Measurements from ENCODE around the gene CHAT.
"Not testable (repeated sequence)": the region's sequence is repeated elsewhere in the genome, so short reads cannot be mapped to it uniquely, and the experiment has no call there.

Gene CHAT

DNA sequence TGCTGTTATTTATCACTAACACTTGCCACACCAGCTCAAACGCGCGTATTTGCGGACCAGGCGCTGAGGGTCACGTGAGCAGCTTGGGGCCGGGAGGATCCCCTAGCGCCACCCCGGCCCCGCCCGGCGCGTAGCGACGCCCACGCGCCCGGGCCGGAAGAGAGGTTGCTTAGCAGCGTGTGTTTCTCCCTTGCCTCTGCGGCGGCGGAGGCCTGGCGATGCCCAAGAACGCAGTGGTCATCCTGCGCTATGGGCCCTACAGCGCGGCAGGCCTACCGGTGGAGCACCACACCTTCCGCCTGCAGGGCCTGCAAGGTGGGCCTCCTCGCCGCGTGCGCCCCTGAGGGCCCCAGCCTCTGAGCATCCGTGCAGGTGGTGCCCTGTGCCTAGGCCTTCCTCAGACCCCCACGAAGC is 65.7 kb downstream of the CHAT start, which contains the start of gene C10orf53:
Gene C10orf53 (plus strand): TSS at position 172 of the 414 bp plus-strand sequence. CDS start 47 bp downstream, at position 219.
- no peak for DNase-seq (ENCODE audit: extremely low read depth in 1 of 2, low read depth in 1 of 2)

DNA sequence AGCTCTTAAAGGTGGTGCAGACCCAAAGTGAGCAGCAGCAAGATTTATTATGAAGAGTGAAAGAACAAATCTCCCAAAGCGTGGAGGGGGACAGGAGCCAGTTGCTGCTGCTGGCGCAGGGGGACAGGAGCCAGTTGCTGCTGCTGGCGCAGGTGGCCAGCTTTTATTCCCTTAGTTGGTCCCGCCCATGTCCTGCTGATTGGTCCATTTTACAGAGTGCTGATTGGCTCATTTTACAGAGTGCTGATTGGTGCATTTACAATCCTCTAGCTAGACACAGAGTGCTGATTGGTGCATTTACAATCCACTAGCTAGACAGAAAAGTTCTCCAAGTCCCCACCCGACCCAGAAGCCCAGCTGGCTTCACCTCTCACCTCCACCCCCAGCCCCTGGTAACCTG is 68.6 kb downstream of the CHAT start:
- not testable (repeated sequence) for DNase-seq (ENCODE audit: extremely low read depth in 1 of 2, low read depth in 1 of 2)

DNA sequence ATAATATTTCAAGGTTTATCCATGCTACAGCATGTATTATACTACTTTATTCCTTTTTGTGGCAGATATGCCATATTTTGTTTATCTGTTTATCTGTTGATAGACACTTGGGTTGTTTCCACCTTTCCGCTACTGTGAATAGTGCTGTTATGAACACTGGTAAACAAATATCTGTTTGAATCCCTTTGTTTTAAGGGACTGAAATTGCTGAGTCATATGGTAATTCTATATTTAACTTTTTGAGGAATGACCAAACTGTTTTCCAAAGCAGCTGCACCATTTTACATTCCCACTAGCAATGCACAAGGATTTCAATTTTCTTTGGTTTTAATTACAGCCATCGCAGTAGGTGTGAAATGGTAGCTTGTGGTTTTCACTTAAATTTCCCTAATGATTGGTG is 69.0 kb downstream of the CHAT start:
- DNase-seq (ENCODE audit: extremely low read depth in 1 of 2, low read depth in 1 of 2) = no peak

DNA sequence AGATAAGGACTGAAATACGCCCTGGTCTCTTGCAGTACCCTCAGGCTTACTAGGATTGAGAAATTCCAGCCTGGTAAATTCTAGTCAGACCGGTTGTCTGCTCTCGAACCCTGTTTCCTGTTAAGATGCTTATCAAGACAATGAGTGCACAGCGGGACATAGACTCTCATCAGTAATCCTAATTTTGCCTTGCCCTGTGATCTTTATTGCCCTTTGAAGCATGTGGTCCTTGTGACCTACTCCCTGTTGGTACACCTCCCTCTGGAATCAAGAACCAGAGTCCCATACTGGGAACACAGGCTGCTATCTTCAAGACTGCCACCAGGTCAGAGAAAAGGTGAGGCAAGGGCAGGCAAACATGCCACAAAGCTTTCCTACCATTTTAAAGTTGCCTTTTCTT is 72.8 kb downstream of the CHAT start:
- no peak for DNase-seq (ENCODE audit: extremely low read depth in 1 of 2, low read depth in 1 of 2)

DNA sequence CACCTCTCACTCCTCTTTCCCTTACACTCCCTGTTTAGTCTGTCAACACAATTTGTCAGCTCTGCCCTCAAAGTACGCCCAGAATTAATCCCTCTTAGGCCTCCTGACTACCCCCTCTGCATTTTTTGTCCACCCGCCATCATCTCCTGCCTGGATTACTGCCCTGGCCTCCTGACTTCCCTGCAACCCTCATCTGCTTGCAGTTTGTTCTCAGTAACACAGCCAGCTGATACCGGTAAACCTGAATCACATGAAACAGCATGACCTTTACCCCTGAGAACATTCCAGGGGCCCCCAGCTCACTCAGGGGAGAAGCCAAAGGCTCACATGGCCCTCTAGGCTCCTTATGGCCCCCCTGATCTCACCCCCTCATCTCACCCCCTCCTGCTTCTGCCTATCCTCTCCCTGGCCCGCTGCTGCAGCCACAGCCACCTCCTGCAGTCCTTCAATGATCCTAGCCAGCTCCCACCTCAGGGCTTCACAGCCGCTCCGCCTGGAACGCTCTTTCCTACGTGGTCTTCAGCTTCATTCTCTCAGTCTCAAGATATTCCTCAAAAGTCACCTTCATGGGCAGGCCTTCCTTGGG is 74.5 kb downstream of the CHAT start:
- DNase-seq (ENCODE audit: extremely low read depth in 1 of 2, low read depth in 1 of 2) = no peak

DNA sequence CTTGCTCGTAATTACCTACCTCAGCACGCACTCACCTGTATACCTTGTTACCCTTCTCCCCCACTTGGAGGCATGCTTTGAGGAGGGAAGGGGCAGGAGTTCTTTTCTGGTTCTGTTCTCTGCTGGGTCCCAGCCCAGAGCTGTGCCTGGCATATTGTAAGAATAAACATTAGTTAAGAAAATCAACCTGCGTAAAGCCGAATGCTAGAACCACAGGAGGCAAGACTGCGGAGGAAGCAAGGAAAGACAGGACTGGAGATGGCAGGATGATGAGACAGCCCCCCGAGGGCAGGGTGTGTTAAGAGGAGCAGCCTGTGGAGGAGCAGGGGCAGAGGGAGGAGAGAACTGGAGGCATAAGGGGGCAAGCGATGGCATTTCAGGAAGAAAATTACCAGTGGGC is 75.1 kb downstream of the CHAT start:
- DNase-seq (ENCODE audit: extremely low read depth in 1 of 2, low read depth in 1 of 2) = no peak

DNA sequence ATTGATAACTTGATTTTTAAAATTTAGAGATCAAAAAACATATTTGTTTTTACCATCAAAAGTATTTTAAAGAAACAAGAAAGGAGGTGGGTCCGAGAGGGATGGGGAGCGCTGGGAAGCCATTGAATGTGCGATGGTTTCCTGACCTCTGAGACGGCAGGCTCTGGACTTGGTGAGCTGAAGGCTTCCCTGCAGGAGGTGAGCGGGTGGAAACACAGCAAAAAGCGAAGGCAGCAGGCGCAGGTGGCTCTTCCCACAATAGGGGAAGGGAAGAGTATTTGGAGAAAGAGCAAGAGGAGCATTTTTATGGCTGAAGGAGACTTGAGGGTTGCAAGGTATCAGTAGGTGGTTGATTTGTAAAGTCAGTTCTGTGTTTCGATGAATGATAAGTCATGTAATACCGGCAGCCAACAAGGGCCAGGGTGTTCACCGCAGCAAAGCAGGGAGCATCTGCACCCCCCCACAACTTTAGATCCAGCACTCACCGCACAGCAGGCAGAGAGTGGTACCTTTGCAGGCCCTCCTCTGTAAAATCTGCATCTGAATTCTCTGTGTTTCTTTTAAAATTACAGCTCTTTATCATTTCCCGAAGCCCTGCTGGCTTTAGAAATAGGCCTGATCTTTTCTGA is 76.2 kb downstream of the CHAT start:
- DNase-seq (ENCODE audit: extremely low read depth in 1 of 2, low read depth in 1 of 2) = no peak

DNA sequence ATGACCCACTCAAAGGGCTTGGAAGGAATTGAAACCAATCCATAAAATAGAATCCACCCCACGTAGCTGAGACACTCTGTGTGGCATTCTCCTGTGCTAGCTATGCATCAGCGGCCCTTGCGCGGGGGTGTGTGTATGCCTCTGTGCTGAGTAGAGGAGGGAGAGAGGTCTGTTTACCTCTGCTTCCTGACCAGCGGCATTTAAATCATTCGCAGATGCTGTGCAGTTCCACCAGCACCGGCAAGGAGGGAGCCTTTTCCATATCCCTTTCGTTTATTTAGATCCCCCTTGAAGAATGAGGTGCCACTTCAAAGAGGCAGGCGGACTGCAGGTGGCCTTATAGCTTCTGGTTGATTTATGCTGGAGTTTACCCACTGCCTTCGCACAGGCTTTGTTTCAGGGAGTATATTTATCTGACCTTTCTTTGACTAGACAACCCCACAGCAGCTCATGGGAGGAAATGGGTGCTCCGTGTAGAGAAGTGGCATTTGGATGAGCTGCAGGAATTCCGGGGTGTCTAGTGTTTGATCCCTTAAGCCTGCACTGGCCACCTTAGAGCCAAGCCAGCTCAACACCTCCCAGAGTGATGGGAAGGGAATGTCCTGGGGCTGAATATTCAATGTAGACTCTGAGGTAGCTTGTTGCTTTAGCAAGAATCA is 77.0 kb downstream of the CHAT start:
- no peak for DNase-seq (ENCODE audit: extremely low read depth in 1 of 2, low read depth in 1 of 2)

DNA sequence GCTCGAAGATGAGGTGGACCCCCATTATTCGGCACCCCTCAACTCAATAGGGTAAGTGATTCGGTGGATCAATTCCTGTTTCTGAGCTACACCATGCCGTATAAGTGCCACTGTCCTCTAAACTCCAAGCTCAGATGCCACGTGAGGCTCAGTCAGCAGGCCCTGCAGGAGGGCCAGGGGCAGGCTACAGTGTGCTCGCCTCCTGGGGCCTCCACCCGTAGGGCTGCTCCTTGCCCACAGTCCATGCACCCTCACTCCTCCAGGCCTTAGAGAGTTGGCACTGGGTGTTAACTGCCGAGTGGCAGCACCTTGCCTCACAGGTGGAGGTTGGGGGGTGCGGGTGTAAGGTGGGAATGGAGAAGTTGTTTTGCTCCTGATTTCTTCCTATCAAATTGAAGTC is 77.8 kb downstream of the CHAT start:
- DNase-seq (ENCODE audit: extremely low read depth in 1 of 2, low read depth in 1 of 2) = no peak

DNA sequence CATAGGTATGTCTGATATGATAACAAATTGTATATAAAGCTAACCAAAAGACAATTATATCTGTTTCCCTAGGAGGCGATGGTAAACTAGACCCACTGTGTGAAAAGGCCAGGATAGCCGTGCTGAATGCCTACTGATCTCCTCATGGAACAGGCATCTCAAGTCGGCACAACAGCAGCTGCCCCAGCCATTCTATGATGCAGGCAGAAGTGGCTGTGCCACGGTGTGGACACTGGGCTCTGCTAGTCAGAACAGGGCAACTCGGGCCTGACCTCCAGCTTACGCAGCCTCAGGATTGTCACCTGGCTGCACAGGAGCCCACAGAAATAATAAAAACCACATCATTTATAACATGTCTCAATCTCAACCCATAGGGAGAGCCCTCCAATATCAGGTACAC is 80.6 kb downstream of the CHAT start:
- no peak for DNase-seq (ENCODE audit: extremely low read depth in 1 of 2, low read depth in 1 of 2)

DNA sequence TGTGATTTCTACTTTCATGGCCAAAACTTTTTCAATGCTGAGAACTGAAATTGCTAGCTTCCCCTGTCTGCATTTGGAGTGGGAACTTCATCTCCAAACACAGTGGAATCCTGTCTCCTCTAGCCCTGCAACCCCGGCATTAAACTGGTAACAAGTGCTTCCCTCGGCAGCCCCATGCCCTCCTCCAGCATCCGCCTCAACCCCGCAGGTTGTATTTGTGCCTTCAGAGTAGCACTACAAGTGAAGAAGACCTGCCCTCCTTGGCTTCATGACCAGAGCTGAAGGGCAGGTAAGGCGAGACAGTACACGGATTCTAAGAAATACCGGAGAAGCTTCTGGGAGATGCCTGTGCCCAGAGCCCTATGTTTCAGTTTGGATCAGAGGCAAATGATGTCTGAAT is 82.5 kb downstream of the CHAT start:
- no peak for DNase-seq (ENCODE audit: extremely low read depth in 1 of 2, low read depth in 1 of 2)

DNA sequence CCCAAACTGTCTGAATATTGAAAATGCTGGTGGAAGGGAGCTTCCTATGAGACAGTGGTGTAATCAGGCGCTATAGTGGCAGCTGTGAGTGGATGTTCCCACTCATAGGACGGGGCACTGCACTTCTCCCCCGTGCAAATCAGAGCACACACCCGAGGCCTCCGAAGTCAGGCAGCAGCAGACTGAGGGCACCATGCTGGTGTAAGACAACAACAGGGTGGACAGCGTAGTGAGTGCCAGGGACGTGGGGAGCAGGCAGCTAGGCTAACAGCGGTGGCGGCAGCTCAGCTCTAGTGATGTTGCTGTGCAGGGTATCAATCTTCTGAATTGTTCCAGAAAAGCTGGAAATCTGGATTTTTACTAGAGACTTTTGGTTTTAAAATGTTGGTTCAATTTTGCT is 84.8 kb downstream of the CHAT start:
- no peak for DNase-seq (ENCODE audit: extremely low read depth in 1 of 2, low read depth in 1 of 2)

DNA sequence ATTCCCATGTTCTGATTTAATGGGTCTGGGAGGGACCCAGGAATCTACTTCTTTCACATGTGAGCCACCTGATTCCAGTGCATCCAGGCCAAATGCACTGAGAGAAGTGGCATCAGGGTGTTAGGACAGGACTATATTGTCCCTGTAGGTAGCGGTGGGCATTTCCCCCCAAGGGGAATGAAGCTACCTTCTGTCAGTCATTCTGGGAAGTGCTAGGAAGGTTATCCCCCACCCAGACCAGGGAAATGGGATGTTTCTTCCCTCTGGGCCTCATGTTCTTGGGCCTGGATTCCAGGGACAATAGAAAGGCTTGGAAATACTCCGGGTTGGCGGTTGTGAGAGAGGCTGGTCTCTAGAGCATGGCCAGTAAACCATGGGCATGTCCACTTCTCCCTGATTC is 86.4 kb downstream of the CHAT start:
- DNase-seq (ENCODE audit: extremely low read depth in 1 of 2, low read depth in 1 of 2) = no peak

DNA sequence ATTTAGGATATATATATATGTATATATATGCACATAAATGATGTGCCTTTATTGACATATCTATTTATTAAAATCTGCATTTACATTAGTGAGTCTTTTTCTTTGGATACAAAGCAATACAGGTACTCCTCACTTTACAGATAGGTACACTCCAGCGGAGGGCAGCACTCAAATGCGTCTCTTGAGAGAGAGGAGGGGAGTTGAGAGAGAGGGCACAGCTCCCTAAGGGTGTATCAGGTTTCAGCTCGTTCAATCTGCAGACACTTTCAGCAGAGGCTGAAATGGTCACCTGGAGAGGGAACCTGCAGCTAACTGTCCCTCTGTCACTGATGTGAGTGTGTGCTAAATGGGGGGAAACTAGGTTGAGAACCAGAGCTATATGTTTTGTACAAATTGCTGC is 87.2 kb downstream of the CHAT start:
- no peak for DNase-seq (ENCODE audit: extremely low read depth in 1 of 2, low read depth in 1 of 2)

DNA sequence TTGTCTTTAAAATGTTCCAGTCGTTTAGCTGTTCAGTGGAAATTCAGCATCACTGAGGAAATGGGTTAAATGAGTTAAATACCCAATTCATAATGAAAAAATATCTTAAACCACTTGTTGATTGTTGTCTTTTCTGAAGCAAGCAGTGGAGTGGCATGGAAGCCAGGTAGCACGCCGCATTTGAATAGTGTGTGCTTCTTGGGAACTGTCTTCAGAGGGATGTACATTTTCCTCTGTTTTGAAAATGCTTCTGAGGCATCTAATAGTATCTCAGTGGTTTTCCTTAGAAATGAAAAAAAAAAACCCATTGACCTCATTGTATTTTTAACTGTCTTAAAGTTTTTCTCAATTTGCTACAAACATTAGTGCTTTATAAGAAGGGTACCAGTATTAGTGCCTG is 93.7 kb downstream of the CHAT start:
- DNase-seq (ENCODE audit: extremely low read depth in 1 of 2, low read depth in 1 of 2) = no peak

DNA sequence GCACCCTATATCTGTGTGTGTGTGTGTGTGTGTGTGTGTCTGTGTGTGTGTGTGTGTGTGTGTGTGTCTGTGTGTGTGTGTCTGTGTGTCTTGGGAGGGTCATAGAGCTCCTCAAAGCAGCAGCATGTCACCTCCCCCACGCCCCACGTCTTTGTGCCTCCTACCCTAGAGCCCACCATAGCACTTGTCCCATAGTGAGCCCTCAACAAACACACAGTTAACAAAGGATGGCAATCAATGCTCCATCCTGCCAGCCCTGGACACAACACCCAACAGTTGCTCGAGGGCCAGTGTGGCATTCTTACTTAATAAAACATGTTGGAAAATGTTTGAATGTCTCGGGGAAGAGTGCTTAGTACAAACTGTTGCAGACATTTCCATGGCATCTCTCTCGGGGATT is 96.1 kb downstream of the CHAT start:
- DNase-seq (ENCODE audit: extremely low read depth in 1 of 2, low read depth in 1 of 2) = no peak

DNA sequence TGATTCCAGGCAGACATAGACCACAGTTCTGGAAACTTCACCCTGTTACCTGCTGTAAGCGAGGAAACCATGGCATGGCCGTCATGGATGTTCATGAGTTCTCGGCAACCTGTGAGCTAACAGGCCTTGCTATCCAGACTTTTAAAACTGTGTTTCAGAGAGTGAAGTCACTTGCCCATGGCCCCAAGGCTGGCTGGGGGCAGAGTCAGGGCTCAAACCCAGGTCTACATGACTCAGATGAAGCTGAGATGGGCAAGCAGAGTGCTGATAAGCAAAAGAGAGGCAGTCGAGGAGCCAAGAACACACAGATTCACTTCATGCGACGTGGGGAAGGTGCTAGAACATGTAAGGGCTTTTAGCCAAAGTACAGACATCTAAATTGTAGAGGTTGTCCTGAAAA is 97.1 kb downstream of the CHAT start:
- no peak for DNase-seq (ENCODE audit: extremely low read depth in 1 of 2, low read depth in 1 of 2)

DNA sequence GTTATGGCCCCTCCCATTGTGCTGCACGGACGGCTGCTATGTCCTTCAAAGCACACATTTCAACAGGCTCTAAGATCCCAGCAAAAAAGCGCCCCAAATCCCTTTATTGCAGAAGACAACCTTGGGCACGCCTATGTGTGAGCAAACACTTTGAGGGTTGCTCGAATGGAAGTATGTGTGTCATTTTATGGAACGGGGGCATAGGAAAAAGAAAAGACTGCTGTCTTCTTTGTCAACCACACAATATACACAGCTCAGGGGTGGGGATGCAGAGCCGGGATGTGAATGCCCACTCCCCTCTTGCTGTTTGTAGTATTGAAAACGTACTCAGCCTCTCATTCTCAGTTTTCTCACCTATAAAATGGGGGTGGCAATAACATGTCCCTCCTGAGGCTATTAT is 97.6 kb downstream of the CHAT start:
- DNase-seq (ENCODE audit: extremely low read depth in 1 of 2, low read depth in 1 of 2) = no peak

DNA sequence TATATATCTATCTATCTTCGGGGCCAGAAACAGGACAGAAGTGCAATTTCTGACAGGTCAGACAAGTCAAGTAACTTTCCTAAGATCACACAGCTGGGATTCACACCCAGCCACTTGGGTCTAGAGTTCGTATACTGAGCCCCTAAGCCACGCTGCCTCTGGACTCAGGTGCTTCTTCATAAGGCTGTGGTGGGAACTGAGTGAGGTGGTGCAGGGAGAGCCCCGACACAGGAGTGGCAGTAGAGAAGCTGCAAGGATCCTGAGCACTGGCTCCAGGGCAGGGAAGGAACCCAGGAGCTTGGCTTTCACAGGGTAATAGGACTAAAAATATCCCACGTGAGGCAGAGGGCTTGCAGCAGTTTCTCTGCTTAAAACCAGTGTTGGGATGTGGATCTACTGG is 99.4 kb downstream of the CHAT start:
- no peak for DNase-seq (ENCODE audit: extremely low read depth in 1 of 2, low read depth in 1 of 2)
